IMR-90 (cell line): ENCODE measurements around the gene COL27A1. TPM values are rescaled to one million over a fixed set of nuclear protein-coding genes. Genes with fewer than 3 reads are reported as not detected.

Experiments
- ATAC-seq: fragments of 200-7000 bp; cut with Tn5 transposase; 2 replicates; pipeline ENCODE4 v1.9.1; 2020; ENCODE audit warnings: low read depth, mild to moderate bottlenecking, moderate library complexity
- BruUV-seq: library from RNA; stranded (reverse); fragments of 400-500 nt; replicated peaks from 2 replicates; lab custom pipeline; 2021; lab: Mats Ljungman, UMichigan
- CTCF ChIA-PET: fragments of 300-600 bp; formaldehyde crosslinking; extraction: SDS; loops from one replicate; lab custom pipeline; 2021; ENCODE audit warnings: antibody characterized with exemption; lab: Yijun Ruan, JAX
- POLR2A ChIA-PET: fragments of 300-600 bp; sonication (Branson Sonifier 250); formaldehyde crosslinking; loops from one replicate; lab custom pipeline; 2022; ENCODE audit warnings: antibody characterized with exemption; ENCODE audit not compliant: unreplicated experiment; lab: Charles Lee
- DNase-seq: peaks from one replicate; pipeline ENCODE4 v3.0.0; 2013
- H2AFZ ChIP-seq: replicated peaks from 2 replicates; pipeline ENCODE3; 2013; ENCODE audit warnings: low read length, mild to moderate bottlenecking; ENCODE audit not compliant: poor library complexity
- H2AK5ac ChIP-seq: 2 replicates; pipeline ENCODE4 v1.6.1; 2013; ENCODE audit warnings: low read depth, low read length, inconsistent platforms
- H2AK9ac ChIP-seq: replicated peaks from 2 replicates; pipeline ENCODE3; 2013; ENCODE audit warnings: mild to moderate bottlenecking, low read depth, low read length, moderate library complexity; ENCODE audit not compliant: poor library complexity
- H2BK120ac ChIP-seq: 2 replicates; pipeline ENCODE4 v1.6.1; 2013; ENCODE audit warnings: low read depth, low read length, inconsistent platforms
- H2BK15ac ChIP-seq: 3 replicates; pipeline ENCODE4 v1.6.1; 2013; ENCODE audit warnings: low read depth, low read length, inconsistent platforms
- H2BK20ac ChIP-seq: 2 replicates; pipeline ENCODE4 v1.6.1; 2013; ENCODE audit warnings: low read depth, mild to moderate bottlenecking, inconsistent platforms, low read length, moderate library complexity
- H2BK5ac ChIP-seq: 2 replicates; pipeline ENCODE4 v1.6.1; 2013; ENCODE audit warnings: mild to moderate bottlenecking, low read depth, low read length, inconsistent platforms; ENCODE audit not compliant: poor library complexity, severe bottlenecking
- H3K14ac ChIP-seq: replicated peaks from 2 replicates; pipeline ENCODE4 v1.6.1; 2013; ENCODE audit warnings: low read depth, low read length, inconsistent platforms
- H3K18ac ChIP-seq: 2 replicates; pipeline ENCODE4 v1.6.1; 2013; ENCODE audit warnings: low read depth, low read length, control low read depth
- H3K23ac ChIP-seq: 2 replicates; pipeline ENCODE4 v1.6.1; 2013; ENCODE audit warnings: low read depth, low read length, inconsistent platforms
- H3K27ac ChIP-seq: 2 replicates; pipeline ENCODE4 v1.5.1; 2013; ENCODE audit warnings: mild to moderate bottlenecking, control low read depth, low read length; ENCODE audit not compliant: insufficient read depth
- H3K27me3 ChIP-seq: 2 replicates; pipeline ENCODE4 v1.6.1; 2013; ENCODE audit warnings: low read length; ENCODE audit not compliant: control insufficient read depth, insufficient read depth
- H3K36me3 ChIP-seq: 2 replicates; pipeline ENCODE4 v1.6.1; 2013; ENCODE audit warnings: low read length, mixed read lengths; ENCODE audit not compliant: control insufficient read depth, insufficient read depth
- H3K4ac ChIP-seq: 2 replicates; pipeline ENCODE4 v1.6.1; 2013; ENCODE audit warnings: low read depth, low read length, inconsistent platforms
- H3K4me1 ChIP-seq: 2 replicates; pipeline ENCODE4 v1.6.1; 2013; ENCODE audit warnings: low read length, mixed read lengths; ENCODE audit not compliant: control insufficient read depth, insufficient read depth
- H3K4me2 ChIP-seq: 2 replicates; pipeline ENCODE4 v1.6.1; 2013; ENCODE audit warnings: low read depth, mild to moderate bottlenecking, control low read depth, low read length, moderate library complexity
- H3K4me3 ChIP-seq: 2 replicates; pipeline ENCODE4 v1.5.1; 2013; ENCODE audit warnings: low read depth, mild to moderate bottlenecking, control low read depth, low read length, moderate library complexity; ENCODE audit not compliant: insufficient read depth
- H3K56ac ChIP-seq: 2 replicates; pipeline ENCODE4 v1.6.1; 2013; ENCODE audit warnings: low read length, inconsistent platforms; ENCODE audit not compliant: insufficient read depth; ENCODE audit errors: extremely low read depth
- H3K79me1 ChIP-seq, 2 experiments: 2 replicates each; pipeline ENCODE4 v1.6.1; 2013; ENCODE audit warnings: low read length in 2 of 2, inconsistent platforms in 1 of 2, low read depth in 1 of 2
- H3K9ac ChIP-seq: 2 replicates; pipeline ENCODE4 v1.6.1; 2013; ENCODE audit warnings: low read depth, low read length, control low read depth
- H3K9me1 ChIP-seq: 2 replicates; pipeline ENCODE4 v1.6.1; 2013; ENCODE audit warnings: low read length, inconsistent platforms; ENCODE audit not compliant: insufficient read depth
- H3K9me3 ChIP-seq: 2 replicates; pipeline ENCODE4 v1.6.1; 2013; ENCODE audit warnings: low read length; ENCODE audit not compliant: control insufficient read depth, insufficient read depth
- H4K20me1 ChIP-seq: 2 replicates; pipeline ENCODE4 v1.6.1; 2013; ENCODE audit warnings: low read length, inconsistent platforms; ENCODE audit not compliant: insufficient read depth
- H4K5ac ChIP-seq: 2 replicates; pipeline ENCODE4 v1.6.1; 2013; ENCODE audit warnings: mild to moderate bottlenecking, low read depth, low read length, control low read depth
- H4K8ac ChIP-seq, 2 experiments: 2 replicates each; pipeline ENCODE4 v1.6.1; 2013; ENCODE audit warnings: low read depth in 2 of 2, low read length in 2 of 2, control low read depth in 1 of 2, inconsistent platforms in 1 of 2
- H4K91ac ChIP-seq: 2 replicates; pipeline ENCODE4 v1.6.1; 2013; ENCODE audit warnings: low read depth, low read length, inconsistent platforms; ENCODE audit not compliant: insufficient read depth
- BHLHE40 ChIP-seq: fragments of 150-350 bp; IDR thresholded peaks from 2 replicates; pipeline ENCODE4 v1.6.1; 2016; ENCODE audit warnings: mild to moderate bottlenecking, low read depth, low read length
- CEBPB ChIP-seq: IDR thresholded peaks from 2 replicates; pipeline ENCODE4 v1.6.1; 2012; ENCODE audit warnings: low read depth, low read length, improper control_type of control experiment
- CHD1 ChIP-seq: IDR thresholded peaks from 2 replicates; pipeline ENCODE4 v1.6.1; 2012; ENCODE audit warnings: low read depth, low read length, improper control_type of control experiment
- CTCF ChIP-seq: conservative IDR thresholded peaks from 2 replicates; pipeline ENCODE4 v1.5.1; 2012; ENCODE audit warnings: mild to moderate bottlenecking, low read depth, low read length, improper control_type of control experiment
- ELK1 ChIP-seq: fragments of 150-350 bp; IDR thresholded peaks from 2 replicates; pipeline ENCODE4 v1.6.1; 2016; ENCODE audit warnings: low read depth, mild to moderate bottlenecking, low read length, moderate library complexity, borderline replicate concordance
- FOS ChIP-seq: fragments of 150-350 bp; IDR thresholded peaks from 2 replicates; pipeline ENCODE4 v1.6.1; 2016; ENCODE audit warnings: low read depth, low read length
- MAZ ChIP-seq: IDR thresholded peaks from 2 replicates; pipeline ENCODE4 v1.6.1; 2012; ENCODE audit warnings: low read depth, mild to moderate bottlenecking, low read length, improper control_type of control experiment, moderate library complexity, borderline replicate concordance
- MXI1 ChIP-seq: IDR thresholded peaks from 2 replicates; pipeline ENCODE4 v1.6.1; 2012; ENCODE audit warnings: low read depth, mild to moderate bottlenecking, low read length, moderate library complexity, borderline replicate concordance
- NFE2L2 ChIP-seq: fragments of 150-350 bp; IDR thresholded peaks from 2 replicates; pipeline ENCODE4 v1.6.1; 2016; ENCODE audit warnings: low read depth, mild to moderate bottlenecking, low read length
- POLR2A ChIP-seq: IDR thresholded peaks from 2 replicates; pipeline ENCODE4 v1.6.1; 2012; ENCODE audit warnings: mild to moderate bottlenecking, low read depth, low read length
- RAD21 ChIP-seq: IDR thresholded peaks from 2 replicates; pipeline ENCODE4 v1.6.1; 2012; ENCODE audit warnings: low read length, improper control_type of control experiment
- RCOR1 ChIP-seq: IDR thresholded peaks from 2 replicates; pipeline ENCODE4 v1.6.1; 2012; ENCODE audit warnings: mild to moderate bottlenecking, low read length, improper control_type of control experiment; ENCODE audit not compliant: insufficient replicate concordance
- RFX5 ChIP-seq: IDR thresholded peaks from 2 replicates; pipeline ENCODE4 v1.8.0; 2012; ENCODE audit warnings: low read depth, mild to moderate bottlenecking, low read length, moderate library complexity
- WGBS, 2 experiments: methylation state at CpG; one replicate each; pipeline versions ENCODE4 v1.1.5 to v1.1.7; 2013; ENCODE audit warnings: missing lambda C conversion rate in 2 of 2; ENCODE audit not compliant: insufficient read length in 1 of 2; ENCODE audit errors: extremely low coverage in 2 of 2; 5-methylcytosine and 5-hydroxymethylcytosine counted together
- dilution Hi-C: fragments of 300-500 bp; cut with HindIII; formaldehyde crosslinking; loops from one replicate; pipeline ENCODE4 v1.14.3; 2018; ENCODE audit warnings: low sequenced_read_pairs; ENCODE audit not compliant: unreplicated experiment
- in situ Hi-C: fragments of 300-500 bp; cut with MboI; formaldehyde crosslinking; loops from 3 replicates; pipeline ENCODE4 v1.14.3; 2019; ENCODE audit warnings: low sequenced_read_pairs, inconsistent platforms, mixed read lengths
- intact Hi-C: fragments of 100-400 bp; cut with micrococcal nuclease; formaldehyde crosslinking; loops from 2 replicates; pipeline ENCODE4 v1.10.0; 2022
- polyA plus RNA-seq, 3 experiments: library from polyadenylated mRNA; depleted of rRNA; stranded (reverse); fragments of >200 nt; gene quantifications; 2 replicates each; pipeline ENCODE4 v1.2.3, GENCODE V29; 2012; ENCODE audit warnings: low replicate concordance in 1 of 3
- total RNA-seq: library from RNA; depleted of rRNA; stranded (reverse); fragments of >200 nt; gene quantifications from 2 replicates; pipeline ENCODE4 v1.2.3, GENCODE V29; 2012

Gene COL27A1
- total and polyA plus RNA-seq, 2 of the 4 experiments (the other 2 are of a cell fraction), result 3.2 to 18.3 TPM

GRCh38 chr9:114141553-114142402 is 13.6 kb upstream of the COL27A1 start:
- Histone ChIP-seq H4K5ac (no peak overlapping the region), H3K79me1 (no peaks in the 10 kb centered on the region), H2AFZ (no peak overlapping the region), H2AK9ac (no peak overlapping the region), H3K9me3 (peaks cover 8% of the 10 kb centered on the region), H3K56ac (no peak overlapping the region), H3K4ac (no peak overlapping the region), H4K8ac (no peak overlapping the region), H3K9ac (no peak overlapping the region), H3K27me3 (peaks cover 78% of the 10 kb centered on the region), H3K4me3 (no peak overlapping the region), H2BK20ac (no peak overlapping the region), H3K27ac (no peak overlapping the region), H4K20me1 (no peaks in the 10 kb centered on the region), H3K4me2 (no peak overlapping the region), H3K18ac (no peak overlapping the region), H3K36me3 (no peaks in the 10 kb centered on the region), H2BK5ac (no peak overlapping the region), H2AK5ac (no peak overlapping the region), H2BK120ac (no peak overlapping the region), H4K91ac (no peak overlapping the region), H3K4me1 (no peaks in the 10 kb centered on the region), H2BK15ac (no peak overlapping the region), H3K14ac (no peak overlapping the region), H3K23ac (no peak overlapping the region), H3K9me1 (no peaks in the 10 kb centered on the region)
- no peak for TF ChIP-seq BHLHE40
- TF ChIP-seq FOS, result no peak
- TF ChIP-seq CTCF, result no peak
- no peak for TF ChIP-seq RAD21
- TF ChIP-seq RCOR1, result no peak
- no peak for TF ChIP-seq POLR2A
- TF ChIP-seq RFX5, result no peak
- TF ChIP-seq MXI1, result no peak
- no peak for TF ChIP-seq NFE2L2
- TF ChIP-seq ELK1, result no peak
- TF ChIP-seq MAZ, result no peak
- no peak for TF ChIP-seq CEBPB
- TF ChIP-seq CHD1, result no peak
- dilution Hi-C loops, result no loop called here
- 80% methylated on average over 1 of the region's 7 CpGs; no CpG with 5 or more reads in 1 of the 2 experiments for whole genome bisulfite sequencing, 2 experiments
- ChIA-PET POLR2A (no interaction called here), CTCF (interaction anchor here (1.2 kb wide), 1 partner anchor 34 kb away, joined by 5 read pairs; no protein-coding TSS in a partner anchor)
- DNase-seq (peak; percentile 41), ATAC-seq (no peak; the same call in 1 of the 2 replicates)
- BruUV-seq, result no TSS peak
- intact Hi-C loops, result no loop called here
- in situ Hi-C loops, result no loop called here
